HPDE6-E6E7 (cell line): ENCODE data around the gene SPRY2.

ENCODE experiments used
- DNase-seq: peaks from one replicate; pipeline ENCODE4 v3.0.0; 2011; ENCODE audit warnings: missing footprints; ENCODE audit errors: extremely low spot score

SPRY2 gene

DNA sequence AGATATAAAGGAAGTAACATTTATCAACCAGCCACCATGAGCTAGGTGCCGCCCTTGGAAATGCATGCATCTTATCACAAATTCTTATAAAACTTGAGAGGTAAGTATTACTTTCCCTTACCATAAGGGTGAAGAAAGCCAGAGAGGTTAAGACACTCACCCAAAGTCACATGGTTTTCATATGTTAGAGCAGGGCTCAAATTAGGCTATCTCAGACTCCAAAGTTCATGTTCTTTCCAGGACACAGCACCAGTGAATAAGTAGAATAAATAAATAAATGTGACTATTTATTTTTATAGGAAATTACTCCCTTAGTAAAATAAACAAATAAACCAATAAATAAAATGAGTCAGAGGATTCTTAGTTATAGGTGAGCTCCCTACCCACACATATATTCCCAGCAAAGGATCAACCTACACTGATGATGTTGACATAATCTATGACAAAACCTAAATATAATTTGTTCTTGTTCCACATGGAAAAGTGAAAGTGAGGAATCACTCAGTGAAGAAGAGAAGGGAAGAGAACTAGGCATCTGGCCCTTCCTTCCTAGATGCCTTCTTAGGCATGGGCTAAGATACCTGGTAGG lies 27.2 kb downstream of the SPRY2 start:
- DNase-seq = no peak

- DNase-seq = no peak
Measured at GRCh38 chr13:80312967-80313366, 28.0 kb downstream of the SPRY2 start.

GRCh38 chr13:80312012-80312704 lies 28.8 kb downstream of the SPRY2 start:
- no peak for DNase-seq

- no peak for DNase-seq
Measured at GRCh38 chr13:80309926-80310325, 31.0 kb downstream of the SPRY2 start.

DNA sequence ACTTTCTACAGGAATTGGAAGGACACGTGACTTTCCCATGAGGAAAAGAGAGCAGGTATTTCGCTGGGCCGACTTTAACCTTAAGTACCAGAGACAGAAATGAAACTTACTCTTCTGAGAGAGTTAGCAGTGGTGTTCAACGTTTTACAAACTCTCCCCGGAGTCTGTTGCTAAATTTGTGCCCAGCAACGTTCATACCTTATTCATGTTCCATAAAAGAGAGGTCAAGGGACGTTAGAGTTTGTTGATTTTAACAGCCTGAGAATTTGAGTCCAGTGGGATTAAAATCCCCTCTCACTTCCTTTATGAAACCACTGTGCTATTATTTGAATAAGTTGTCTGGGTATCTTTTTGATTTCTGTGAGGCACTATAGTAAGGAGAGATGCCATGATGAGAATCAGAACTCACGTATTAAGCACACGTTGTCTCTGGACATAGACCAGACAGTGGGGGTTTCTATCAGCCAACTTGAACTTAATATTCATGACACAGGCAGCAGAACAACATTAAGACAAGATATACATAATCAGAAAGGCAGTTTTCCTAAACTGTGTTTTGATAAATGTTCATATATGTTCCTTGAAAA lies 33.4 kb downstream of the SPRY2 start:
- DNase-seq = no peak

DNA sequence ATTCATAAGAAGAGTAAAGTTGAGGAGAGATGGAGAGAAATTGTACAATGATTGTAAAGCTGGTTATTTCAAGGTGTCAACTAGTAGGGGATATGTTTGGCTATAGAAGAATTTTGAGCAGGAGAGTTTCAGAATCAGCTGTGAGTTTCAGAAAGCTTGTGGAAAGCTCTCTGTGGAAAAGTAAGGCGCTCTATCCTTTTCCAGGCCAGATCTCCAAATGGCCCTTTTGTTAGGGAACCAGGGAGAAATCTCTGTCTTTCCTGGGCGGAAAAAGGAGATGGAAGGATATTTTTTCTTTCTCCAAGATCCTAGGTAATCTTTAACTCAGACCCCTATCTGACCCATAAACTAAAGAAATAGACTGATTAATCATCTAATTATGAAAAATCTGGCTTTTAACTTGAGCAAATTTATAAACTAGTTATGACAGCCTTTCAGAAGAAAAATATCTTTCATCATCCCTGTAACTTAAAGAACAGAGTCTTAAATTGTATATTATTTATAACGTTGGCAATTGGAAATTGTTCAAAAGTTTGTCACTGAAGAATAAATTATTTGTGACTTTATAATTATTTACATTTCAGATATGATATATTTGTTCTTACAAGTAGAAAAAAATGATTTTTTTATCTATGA lies 34.5 kb downstream of the SPRY2 start:
- no peak for DNase-seq

GRCh38 chr13:80305737-80306136 lies 35.2 kb downstream of the SPRY2 start:
- no peak for DNase-seq

GRCh38 chr13:80303225-80303811 lies 37.6 kb downstream of the SPRY2 start:
- no peak for DNase-seq

DNA sequence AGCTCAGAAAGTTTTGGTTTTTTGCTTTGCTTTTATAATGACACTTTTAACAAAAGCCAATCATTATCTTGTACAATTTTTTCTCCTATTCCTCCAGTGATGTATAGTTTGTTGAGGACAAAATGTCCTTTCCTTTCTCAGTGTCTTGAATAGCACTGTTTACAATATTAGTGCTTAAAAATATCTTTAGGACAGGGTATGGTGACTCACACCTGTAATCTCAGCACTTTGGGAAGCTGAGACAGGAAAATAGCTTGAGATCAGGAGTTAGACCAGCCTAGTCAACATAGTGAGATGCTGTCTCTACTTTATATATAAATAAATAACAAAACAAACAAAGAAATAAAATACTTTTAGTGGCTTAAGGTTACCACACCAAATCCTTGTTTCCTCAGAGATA lies 41.9 kb downstream of the SPRY2 start:
- no peak for DNase-seq

DNA sequence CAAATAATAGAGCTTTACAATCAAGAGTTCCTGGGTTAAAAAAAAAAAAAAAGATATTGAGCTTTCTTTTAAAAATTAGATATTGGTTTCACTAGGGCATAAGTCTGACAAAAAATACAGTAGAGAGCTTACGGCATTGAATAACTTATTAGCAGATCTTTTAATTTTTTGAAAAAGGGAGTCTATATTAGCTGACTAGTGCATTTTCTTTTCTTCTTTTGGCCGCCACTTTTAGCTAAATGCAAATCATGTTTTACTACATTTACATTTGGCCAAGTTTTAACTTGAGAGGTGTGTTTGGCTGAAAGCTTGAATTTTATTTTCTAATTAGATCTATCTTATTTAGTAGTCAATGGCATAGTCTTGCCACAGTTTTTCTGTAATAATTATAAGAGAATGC lies 43.4 kb downstream of the SPRY2 start:
- no peak for DNase-seq

DNA sequence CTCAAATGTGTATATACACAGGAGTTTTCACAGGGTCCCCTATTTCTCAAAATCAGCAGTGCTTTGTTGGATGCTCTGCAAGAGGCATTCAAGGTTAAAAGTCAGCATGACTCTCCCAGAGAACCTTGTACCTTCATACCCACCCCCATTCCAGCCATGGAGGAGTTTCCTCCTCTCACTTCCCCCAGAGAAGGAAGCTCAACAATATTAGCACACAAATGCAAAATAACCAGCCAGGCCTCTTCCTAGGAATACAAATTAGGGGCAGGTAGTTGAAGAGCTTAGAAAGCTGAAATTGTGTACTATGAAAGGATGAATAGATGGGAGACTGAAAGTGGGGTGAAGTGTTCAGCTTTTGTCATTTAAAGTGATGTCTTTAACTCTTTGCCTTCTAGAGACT lies 43.8 kb downstream of the SPRY2 start:
- DNase-seq = no peak

DNA sequence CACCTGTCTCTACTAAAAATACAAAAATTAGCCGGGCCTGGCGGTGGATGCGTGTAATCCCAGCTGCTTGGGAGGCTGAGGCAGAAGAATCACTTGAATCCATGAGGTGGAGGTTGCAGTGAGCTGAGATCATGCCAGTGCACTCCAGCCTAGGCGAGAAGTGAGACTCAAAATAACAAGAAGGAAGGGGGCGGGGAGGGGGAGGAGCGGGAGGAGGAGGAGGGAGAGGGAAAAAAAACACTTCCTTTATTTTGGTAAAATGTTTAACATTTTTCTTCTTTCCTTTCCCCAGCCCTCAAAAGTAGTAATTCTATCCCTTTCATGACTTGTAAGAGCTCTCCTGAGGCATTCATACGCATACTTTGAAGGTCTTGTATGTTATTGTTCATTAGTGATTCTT lies 44.3 kb downstream of the SPRY2 start:
- no peak for DNase-seq

DNA sequence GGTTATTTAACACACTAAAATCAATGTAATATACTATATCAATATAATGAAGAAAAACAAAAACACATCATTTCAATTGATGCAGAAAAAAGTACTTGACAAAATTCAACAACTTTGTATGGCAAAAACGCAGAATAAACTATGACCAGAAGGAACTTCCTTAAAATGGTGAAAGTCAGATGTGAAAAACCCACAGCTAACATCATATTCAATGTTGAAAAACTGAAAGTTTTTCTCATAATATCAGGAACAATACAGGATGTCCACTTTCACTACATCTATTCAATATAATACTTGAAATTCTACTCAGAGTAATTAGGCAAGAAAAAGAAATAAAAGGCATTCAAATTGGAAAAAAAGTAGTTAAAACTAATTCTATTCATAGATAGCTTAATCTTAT lies 50.3 kb downstream of the SPRY2 start:
- DNase-seq = no peak
